B cell (primary cell): ENCODE data around the gene NKX1-1.

Source experiments
- EZH2 ChIP-seq: IDR thresholded peaks from 2 replicates; pipeline ENCODE4 v1.6.1; 2012; ENCODE audit warnings: borderline replicate concordance, low read depth, mild to moderate bottlenecking, moderate library complexity, low read length; ENCODE audit not compliant: insufficient read depth, poor library complexity, severe bottlenecking
- TF ChIP-seq, protein P1 (sequence below): fragments of 200-600 bp; IDR thresholded peaks from one replicate; pipeline ENCODE4 v1.8.0; 2022; ENCODE audit warnings: antibody characterized with exemption, mild to moderate bottlenecking

DNA sequence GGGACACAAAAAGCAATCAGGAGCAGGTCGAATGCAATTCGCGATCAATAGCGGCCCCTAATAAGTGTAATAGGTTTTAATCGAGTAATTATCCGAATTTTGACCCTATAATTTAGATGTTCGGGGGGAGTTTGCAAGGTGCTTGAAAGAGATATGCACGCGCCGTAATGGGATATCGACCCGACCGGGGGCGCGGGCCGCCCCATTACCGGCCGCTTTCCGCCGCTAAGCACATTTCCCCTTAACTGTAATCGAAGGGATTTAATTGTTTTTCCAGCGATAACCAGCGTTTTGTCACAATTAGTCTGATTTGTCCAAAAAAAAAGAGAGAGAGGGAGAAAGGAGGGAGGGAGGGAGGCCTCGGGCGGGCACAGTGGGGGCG lies 997 bp downstream of the NKX1-1 start:
- TF ChIP-seq, protein P1, sequence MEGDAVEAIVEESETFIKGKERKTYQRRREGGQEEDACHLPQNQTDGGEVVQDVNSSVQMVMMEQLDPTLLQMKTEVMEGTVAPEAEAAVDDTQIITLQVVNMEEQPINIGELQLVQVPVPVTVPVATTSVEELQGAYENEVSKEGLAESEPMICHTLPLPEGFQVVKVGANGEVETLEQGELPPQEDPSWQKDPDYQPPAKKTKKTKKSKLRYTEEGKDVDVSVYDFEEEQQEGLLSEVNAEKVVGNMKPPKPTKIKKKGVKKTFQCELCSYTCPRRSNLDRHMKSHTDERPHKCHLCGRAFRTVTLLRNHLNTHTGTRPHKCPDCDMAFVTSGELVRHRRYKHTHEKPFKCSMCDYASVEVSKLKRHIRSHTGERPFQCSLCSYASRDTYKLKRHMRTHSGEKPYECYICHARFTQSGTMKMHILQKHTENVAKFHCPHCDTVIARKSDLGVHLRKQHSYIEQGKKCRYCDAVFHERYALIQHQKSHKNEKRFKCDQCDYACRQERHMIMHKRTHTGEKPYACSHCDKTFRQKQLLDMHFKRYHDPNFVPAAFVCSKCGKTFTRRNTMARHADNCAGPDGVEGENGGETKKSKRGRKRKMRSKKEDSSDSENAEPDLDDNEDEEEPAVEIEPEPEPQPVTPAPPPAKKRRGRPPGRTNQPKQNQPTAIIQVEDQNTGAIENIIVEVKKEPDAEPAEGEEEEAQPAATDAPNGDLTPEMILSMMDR = no peak
- no peak for TF ChIP-seq EZH2
